ENCODE results near the gene GPR156.

The GPR156 gene

DNA sequence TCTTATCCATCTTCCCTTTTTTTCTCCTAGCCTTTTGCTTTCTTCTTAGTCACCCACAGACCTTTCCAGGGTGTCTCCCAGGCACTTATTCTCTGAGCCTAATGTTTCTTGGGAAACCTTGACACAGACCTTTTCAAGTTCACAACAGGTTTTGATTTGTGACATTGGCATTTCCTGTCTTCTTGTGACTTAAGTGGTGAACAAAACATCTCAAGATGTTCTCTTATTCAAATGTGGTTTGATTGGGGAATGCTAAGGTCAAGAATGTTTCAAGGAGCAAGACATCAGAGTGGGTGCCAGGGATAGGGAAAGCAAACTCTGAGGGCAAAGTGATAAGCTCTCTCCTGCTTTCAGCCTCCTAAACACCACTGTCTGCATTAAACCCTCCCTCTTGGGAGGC is 122.6 kb downstream of the GPR156 start:
- Histone ChIP-seq H4K20me1 (ENCODE audit: low read depth, low read length) (no peaks in the 10 kb centered on the region), H3K9me3 (ENCODE audit: insufficient read depth, low read length) (no peaks in the 10 kb centered on the region), H3K27me3 (ENCODE audit: low read length) (no peaks in the 10 kb centered on the region), H3F3A (ENCODE audit: insufficient read depth) (no peaks in the 10 kb centered on the region), H3K4me3 (ENCODE audit: insufficient read depth, low read length, poor library complexity, severe bottlenecking) (no peak overlapping the region), H3K9me2 (replicated peaks; ENCODE audit: insufficient read depth, low read length) (no peaks in the 10 kb centered on the region), H3K79me2 (ENCODE audit: insufficient read depth, low read length) (no peaks in the 10 kb centered on the region), H3K9ac (ENCODE audit: low read length) (no peak overlapping the region), H3K27ac (ENCODE audit: low read depth, low read length) (no peak overlapping the region), H3K4me2 (ENCODE audit: low read depth, low read length, poor library complexity, severe bottlenecking) (no peak overlapping the region), H3K36me3 (ENCODE audit: low read length) (no peaks in the 10 kb centered on the region), H2AFZ (ENCODE audit: low read depth, low read length, severe bottlenecking) (no peak overlapping the region)
- no peak for TF ChIP-seq EZH2phosphoT487 (conservative IDR thresholded peaks at IDR 0.05; ENCODE audit: low read length)
- TF ChIP-seq, protein P1, sequence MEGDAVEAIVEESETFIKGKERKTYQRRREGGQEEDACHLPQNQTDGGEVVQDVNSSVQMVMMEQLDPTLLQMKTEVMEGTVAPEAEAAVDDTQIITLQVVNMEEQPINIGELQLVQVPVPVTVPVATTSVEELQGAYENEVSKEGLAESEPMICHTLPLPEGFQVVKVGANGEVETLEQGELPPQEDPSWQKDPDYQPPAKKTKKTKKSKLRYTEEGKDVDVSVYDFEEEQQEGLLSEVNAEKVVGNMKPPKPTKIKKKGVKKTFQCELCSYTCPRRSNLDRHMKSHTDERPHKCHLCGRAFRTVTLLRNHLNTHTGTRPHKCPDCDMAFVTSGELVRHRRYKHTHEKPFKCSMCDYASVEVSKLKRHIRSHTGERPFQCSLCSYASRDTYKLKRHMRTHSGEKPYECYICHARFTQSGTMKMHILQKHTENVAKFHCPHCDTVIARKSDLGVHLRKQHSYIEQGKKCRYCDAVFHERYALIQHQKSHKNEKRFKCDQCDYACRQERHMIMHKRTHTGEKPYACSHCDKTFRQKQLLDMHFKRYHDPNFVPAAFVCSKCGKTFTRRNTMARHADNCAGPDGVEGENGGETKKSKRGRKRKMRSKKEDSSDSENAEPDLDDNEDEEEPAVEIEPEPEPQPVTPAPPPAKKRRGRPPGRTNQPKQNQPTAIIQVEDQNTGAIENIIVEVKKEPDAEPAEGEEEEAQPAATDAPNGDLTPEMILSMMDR (IDR thresholded peaks at IDR 0.05; ENCODE audit: insufficient read depth, low read length, poor library complexity, severe bottlenecking): no peak

DNA sequence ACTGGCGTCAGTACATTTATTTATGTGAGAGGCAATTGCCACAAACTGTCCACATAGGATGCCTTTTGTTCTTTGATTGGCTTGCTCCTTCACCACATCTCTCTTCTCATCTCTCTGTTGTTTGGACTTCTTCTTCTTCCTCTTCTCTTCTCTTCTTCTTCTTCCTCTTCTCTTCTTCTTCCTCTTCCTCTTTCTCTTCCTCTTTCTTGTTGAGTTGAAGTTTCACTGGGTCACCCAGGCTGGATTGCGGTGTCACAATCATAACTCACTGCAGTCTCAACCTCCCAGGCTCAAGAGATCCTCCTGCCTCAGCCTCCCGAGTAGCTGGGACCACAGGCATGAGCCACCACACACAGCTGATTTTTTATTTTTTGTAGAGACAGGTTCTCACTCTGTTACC is 123.1 kb downstream of the GPR156 start:
- no peak overlapping the region for H3K27ac ChIP-seq (ENCODE audit: low read depth, low read length)
- no peak overlapping the region for H3K9ac ChIP-seq (ENCODE audit: low read length)
- no peaks in the 10 kb centered on the region for H3K27me3 ChIP-seq (ENCODE audit: low read length)
- H3K4me2 ChIP-seq (ENCODE audit: low read depth, low read length, poor library complexity, severe bottlenecking): no peak overlapping the region
- H3K4me3 ChIP-seq (ENCODE audit: insufficient read depth, low read length, poor library complexity, severe bottlenecking): no peak overlapping the region
- H3F3A ChIP-seq (ENCODE audit: insufficient read depth): no peaks in the 10 kb centered on the region
- H3K79me2 ChIP-seq (ENCODE audit: insufficient read depth, low read length): no peaks in the 10 kb centered on the region
- TF ChIP-seq EZH2phosphoT487 (conservative IDR thresholded peaks at IDR 0.05; ENCODE audit: low read length): no peak
- TF ChIP-seq, protein P1 (IDR thresholded peaks at IDR 0.05; ENCODE audit: insufficient read depth, low read length, poor library complexity, severe bottlenecking): no peak
- H3K9me2 ChIP-seq (replicated peaks; ENCODE audit: insufficient read depth, low read length): no peaks in the 10 kb centered on the region
- H3K36me3 ChIP-seq (ENCODE audit: low read length): no peaks in the 10 kb centered on the region
- H4K20me1 ChIP-seq (ENCODE audit: low read depth, low read length): no peaks in the 10 kb centered on the region
- no peaks in the 10 kb centered on the region for H3K9me3 ChIP-seq (ENCODE audit: insufficient read depth, low read length)
- H2AFZ ChIP-seq (ENCODE audit: low read depth, low read length, severe bottlenecking): peak overlapping the region; percentile 55

DNA sequence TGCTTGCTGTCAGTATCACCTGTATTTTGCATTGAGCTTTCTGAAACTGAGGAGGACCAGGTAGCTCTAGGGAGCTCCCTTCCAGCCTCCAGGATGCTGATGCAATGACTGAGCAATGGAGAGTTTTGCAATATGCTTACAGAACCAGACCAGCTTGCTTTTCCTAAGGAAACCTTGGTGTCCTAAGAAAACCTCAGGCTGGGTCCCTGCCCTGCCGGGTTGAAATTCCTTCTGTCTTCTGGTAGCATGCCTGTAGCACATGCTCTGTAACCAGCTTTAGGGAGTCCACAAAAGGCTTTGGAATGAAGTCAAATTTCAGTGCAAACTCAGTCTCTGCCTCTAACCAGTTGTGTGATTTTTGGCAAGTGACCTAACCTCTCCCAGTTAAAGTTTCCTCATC is 125.0 kb downstream of the GPR156 start:
- Histone ChIP-seq H3K9me3 (ENCODE audit: insufficient read depth, low read length) (peaks cover 9% of the 10 kb centered on the region; the same call in 1 of the 2 replicates), H3K4me2 (ENCODE audit: low read depth, low read length, poor library complexity, severe bottlenecking) (no peak overlapping the region), H2AFZ (ENCODE audit: low read depth, low read length, severe bottlenecking) (no peak overlapping the region)

More for the DNA sequence above, 125.0 kb downstream of the GPR156 start:
- no peak overlapping the region for H3K9ac ChIP-seq (ENCODE audit: low read length)
- no peaks in the 10 kb centered on the region for H3K79me2 ChIP-seq (ENCODE audit: insufficient read depth, low read length)
- TF ChIP-seq, protein P1 (IDR thresholded peaks at IDR 0.05; ENCODE audit: insufficient read depth, low read length, poor library complexity, severe bottlenecking): no peak
- no peak for TF ChIP-seq EZH2phosphoT487 (conservative IDR thresholded peaks at IDR 0.05; ENCODE audit: low read length)
- no peak overlapping the region for H3K4me3 ChIP-seq (ENCODE audit: insufficient read depth, low read length, poor library complexity, severe bottlenecking)
- no peaks in the 10 kb centered on the region for H3F3A ChIP-seq (ENCODE audit: insufficient read depth)
- H4K20me1 ChIP-seq (ENCODE audit: low read depth, low read length): no peaks in the 10 kb centered on the region
- no peaks in the 10 kb centered on the region for H3K27me3 ChIP-seq (ENCODE audit: low read length)
- H3K36me3 ChIP-seq (ENCODE audit: low read length): no peaks in the 10 kb centered on the region
- H3K9me2 ChIP-seq (replicated peaks; ENCODE audit: insufficient read depth, low read length): no peaks in the 10 kb centered on the region
- H3K27ac ChIP-seq (ENCODE audit: low read depth, low read length): no peak overlapping the region
